DMS53 (cell line): ENCODE data around the gene ELN.
A peak's percentile ranks its signal among the peaks of the same experiment; 100 is the strongest.
"Not testable (repeated sequence)": the region's sequence is repeated elsewhere in the genome, so short reads cannot be mapped to it uniquely, and the experiment has no call there.

Source experiments
- DNase-seq: peaks from one replicate; lab custom pipeline; 2025; lab: John Stamatoyannopoulos, UW

The ELN gene

DNA sequence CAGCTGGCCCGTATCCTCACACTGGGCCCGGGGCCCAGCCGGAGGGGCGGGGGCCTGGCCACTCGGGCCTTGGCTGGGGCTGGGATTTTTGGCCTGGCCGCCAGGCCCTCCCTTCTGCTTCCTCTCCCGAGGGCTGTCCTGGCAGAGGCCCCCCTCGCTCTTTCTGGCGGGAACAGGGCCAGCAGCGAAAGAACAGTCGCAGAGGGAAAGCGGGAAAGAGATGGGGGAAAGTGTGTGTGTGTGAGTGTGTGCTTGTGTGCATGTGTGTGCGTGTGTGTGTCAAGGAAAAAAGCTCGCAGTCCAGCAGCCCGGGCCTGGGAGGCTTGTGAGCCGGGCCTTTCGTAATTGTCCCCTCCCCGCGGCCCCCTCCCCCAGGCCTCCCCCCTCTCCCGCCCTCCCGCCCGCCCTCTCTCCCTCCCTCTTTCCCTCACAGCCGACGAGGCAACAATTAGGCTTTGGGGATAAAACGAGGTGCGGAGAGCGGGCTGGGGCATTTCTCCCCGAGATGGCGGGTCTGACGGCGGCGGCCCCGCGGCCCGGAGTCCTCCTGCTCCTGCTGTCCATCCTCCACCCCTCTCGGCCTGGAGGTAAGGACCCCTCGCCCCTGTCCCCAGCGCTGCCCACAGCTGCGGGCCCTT lies at the start of gene ELN:
ELN (plus strand) TSS at position 491 of the 638 bp plus-strand sequence; CDS start at position 506, 15 bp downstream.
- peak; percentile 52 for DNase-seq

DNA sequence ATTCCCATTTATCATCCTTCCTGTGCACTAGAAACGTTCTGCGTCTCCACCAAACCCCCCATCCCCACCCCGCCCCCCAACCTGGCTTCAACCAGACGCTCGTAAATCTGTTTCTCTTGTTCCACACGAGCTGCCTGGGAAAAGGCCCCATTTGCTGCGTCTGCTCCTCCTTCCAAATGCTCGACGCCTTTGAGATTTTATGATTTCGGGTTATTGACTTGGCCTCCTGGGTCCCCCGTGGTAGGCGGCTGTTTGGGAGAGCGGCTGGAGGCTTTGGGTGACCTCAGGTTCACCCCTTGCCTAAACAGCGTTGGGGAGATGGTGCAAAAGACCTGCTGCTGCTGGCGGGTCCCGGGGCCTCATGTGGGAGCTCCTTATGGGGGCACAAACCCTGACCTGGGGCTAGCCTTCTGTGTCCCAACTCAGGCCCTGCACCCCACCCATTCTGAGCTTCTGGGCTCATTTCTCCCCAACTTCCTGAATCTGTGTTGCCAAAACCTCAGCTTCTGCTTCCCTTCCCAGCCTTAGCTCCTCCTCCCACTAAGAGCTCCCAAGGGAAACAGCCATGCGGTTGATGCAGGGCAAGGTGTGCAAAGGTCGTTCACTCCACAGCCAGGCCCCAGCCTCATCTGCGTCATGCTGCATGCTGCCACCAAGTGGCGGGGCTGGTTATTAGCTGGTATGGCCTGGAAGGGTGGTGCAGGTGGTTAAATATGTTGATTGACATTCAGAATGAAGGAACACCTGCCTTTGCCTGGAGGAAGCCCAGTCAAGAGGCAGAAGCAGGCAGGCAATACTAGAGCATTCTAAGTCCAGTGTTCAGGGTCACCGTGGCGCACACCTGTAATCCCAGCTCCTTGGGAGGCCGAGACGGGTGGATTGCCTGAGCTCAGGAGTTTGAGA lies 49.1 kb upstream of the ELN start:
- peak; percentile 99 for DNase-seq

DNA sequence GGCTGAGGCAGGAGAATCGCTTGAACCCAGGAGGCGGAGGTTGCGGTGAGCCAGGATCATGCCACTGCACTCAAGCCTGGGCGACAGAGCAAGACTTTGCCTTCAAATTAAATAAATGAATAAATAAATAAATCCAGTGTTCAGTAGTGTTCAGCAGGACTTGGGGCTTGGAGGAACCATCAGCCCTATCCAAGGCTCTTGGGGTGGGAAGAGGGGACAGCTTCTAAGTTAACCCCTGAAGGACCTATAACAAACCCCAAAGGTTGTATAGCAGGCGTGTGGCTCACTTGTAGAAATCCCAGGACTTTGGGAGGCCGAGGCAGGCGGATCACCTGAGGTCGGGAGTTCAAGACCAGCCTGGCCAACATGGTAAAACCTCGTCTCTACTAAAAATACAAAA lies 48.3 kb upstream of the ELN start:
- DNase-seq = not testable (repeated sequence)

DNA sequence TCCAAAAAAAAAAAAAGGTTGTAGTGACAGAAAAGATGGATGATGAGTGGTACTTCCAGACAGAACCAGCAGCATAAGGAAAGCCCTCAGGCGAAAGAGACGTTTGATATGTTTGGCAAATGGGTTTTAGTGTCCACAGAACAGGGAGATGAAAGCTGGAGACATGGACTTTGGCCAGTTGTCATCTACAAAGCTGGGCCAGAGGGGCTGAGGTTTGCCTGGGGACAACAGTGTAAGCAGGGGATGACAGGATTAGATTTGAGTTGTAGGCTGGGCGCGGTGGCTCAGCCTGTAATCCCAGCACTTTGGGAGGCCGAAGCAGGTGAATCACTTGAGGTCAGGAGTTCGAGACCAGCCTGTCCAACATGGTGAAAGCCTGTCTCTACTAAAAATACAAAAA lies 47.8 kb upstream of the ELN start:
- no peak for DNase-seq

DNA sequence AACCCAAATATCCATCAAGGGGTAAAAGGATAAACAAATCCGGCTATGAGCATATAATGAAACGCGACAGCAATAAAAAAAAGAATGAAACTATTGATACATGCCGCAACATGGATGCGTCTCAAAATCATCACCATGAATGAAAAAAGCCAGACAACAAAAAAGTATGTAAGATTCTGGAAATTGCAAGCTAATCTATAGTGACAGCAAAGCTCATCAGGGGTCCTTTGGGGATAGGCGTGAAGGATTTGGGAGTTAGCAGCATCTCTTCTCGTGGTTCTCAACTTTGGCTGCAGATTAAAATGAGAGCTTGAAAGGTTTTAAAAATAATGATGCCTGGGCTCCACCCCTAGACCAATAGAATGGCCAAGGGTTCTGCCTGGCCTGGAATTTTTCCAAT lies 46.0 kb upstream of the ELN start:
- DNase-seq = no peak

DNA sequence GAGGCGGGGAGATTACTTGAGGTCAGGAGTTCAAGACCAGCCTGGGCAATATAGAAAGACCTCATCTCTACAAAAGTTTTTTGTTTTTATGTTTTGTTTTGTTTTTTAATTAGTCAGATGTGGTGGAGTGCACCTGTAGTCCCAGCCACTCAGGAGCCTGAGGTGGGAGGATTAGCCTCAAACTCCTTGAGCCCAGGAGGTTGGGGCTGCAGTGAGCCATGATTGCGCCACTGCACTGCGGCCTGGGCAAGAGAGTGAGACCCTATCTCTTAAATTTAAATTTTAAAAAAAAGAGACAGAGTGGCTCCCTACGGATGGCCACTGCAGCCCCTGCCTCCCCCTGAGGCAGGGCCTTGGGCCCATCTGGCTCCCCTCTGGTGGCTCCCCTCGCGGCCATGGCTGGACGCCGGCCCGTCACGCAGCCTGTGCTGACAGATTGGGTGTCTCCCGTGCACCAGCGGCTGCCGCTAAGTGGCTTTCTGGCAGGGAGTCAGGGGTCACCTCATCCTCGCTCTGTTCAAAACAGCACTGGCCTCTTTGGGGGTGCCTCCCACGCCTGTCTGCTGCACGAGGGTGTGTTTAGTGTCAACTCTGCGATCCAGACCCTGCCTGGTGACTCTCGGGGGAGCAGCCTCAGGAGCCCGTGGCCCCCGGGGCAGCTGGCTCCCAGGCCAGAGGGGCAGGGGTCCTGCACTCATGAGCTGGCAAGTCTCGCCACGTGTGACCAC lies 44.4 kb upstream of the ELN start:
- DNase-seq = no peak

DNA sequence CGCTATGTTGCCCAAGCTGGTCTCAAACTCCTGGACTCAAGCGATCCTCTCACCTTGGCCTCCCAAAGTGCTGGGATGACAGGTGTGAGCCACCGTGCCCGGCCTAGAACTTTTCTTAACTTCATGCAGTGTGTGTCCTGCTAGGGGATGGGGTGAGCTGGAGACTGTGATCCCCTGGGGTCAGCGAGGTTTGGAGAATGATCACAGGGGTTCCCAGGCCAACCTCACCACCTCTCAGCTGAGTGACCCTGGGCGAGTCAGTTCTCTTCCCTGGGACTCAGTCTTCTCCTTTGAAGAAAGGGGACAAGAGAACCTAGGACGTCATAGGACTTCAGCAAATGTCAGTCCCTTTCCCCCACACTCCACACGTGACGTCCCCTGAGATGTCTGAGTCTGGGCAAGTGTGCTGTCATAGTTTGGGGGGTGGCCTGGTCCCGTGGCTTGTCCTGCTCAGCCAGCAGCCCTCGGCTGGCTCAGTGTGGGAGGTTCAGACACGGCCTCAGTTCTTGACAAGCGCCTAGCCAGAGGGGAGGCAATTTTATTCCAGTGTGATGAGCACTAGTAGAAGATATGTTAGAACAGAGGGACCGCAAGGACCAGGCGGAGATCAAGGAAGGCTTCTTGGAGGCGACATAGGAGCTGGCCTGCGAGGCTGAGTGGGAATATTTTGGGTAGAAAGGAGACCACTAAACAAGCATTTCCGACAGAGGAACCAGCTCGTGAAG lies 43.3 kb upstream of the ELN start:
- DNase-seq = no peak

DNA sequence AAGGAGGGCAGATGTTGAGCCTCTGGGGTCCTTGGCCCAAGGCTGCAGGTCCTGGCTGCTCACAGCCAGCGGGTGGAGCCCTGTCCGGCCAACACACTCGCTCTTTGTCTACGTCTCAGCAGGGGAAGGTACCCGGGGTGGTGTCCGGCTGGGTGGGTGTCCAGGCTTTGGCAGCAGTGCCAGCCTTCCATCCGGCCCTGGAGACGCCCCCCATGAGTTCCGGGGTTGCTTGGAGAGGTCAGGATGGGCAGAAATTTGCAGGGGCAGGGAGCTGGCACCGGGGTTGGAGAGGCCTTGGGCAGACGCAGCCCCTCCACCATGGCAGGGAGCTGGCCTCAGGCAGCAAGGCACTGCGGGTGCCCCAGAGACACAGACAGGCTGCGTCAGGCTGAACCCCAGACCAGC lies 42.2 kb upstream of the ELN start:
- DNase-seq = no peak

DNA sequence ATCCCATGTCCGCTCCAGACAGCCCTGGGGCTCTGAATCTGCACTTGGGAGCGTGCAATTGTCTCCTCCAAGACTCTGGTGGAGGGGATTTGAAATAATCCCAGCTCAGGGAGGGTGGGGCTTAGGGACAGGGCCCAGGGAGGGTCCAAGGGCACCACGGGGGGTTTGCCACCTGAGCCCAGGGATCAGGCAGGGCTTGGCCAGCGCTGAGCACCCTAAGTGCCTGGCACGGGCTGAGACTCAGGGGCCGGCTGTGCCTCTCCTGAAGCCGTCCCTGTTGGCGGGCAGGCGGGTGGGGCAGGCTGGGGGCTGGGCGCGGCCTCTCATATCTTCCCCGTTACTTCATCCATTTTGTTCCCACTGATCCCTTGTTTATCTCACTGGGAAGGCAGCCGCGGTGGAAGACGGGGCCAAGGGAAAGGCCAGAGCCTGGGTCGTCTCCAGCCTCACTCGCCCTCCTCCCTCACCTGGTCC lies 41.8 kb upstream of the ELN start:
- no peak for DNase-seq

DNA sequence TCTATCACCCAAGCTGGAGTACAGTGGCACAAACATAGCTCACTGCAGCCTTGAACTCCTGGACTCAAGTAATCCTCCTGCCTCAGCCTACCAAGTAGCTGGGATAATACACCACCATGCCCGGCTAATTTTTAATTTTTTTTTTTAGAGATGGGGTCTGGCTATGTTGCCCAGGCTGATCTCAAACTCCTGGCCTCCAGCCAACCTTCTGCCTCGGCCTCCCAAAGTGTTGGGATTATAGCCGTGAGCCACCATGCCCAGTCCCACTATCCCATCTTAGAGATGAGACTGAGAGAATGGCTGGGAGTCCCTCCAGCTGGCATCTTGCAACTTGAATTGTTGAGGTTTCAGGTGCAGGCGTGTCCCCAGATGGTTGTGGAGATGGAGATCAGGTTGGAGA lies 40.7 kb upstream of the ELN start:
- no peak for DNase-seq

DNA sequence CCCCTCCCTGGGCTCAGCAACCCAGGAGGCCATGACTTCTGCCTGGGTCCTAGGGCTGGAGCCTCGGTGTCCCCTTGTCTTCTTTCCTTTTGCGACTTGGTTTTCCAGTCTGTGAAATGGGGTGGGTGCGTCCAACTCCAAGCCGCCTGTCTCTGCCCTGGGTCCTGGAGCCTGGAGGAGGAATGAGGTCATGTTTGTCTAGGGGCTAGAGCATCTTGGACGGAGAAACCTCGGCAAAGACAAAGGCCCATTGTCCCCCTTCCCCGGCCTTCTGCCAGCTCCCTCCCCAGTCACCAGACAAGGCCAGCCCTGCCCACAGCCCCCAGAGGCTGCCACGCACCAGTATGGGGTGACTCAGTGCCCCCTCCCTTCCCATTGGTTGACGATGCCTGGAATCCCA lies 39.8 kb upstream of the ELN start:
- DNase-seq = no peak

DNA sequence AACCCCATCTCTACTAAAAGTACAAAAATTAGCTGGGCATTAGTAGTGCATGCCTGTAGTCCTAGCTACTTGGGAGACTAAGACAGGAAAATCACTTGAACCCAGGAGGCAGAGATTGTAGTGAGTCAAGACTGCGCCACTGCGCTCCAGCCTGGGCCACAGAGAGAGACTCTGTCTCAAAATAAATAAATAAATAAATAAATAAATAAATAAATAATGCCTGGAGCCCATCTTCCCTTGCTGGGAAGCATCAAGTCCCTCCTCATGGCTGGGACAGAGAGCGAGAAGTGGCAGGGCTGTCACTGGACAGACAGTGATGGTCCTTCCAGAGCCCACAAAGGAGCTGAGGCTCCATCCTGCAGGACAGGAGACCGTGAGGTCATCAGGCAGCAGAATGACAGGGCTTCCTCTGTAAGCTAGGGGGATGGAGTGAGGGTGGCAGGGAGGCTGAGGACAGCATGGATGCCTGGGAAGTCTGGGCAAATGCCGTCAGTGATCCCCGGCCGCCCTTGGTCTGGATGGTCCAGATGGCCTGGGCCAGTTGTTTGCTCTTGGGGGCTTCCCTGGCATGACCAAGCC lies 36.4 kb upstream of the ELN start:
- no peak for DNase-seq

DNA sequence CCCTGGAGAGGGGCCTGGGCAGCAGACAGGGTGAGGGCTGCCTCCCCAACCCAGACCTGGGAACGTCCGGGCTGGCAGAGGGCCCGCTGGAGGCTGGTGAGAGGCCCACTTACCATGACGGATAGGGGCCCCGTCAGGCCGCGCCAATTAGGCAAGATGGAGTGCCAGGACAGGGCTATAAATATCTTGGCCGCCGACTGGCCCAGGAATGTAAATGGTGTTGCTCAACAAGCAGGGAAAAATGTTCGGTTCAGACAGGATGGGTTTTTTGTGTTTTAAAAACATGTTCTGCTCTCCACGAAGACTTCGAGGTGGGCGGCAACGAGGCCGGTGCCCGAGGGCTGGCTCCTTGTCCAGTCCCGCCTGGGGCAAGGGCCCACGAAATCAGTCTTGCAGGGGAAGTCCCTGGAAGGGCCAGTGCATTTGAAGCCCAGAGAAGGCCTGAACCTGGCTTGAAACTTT lies 35.8 kb upstream of the ELN start:
- DNase-seq = no peak

DNA sequence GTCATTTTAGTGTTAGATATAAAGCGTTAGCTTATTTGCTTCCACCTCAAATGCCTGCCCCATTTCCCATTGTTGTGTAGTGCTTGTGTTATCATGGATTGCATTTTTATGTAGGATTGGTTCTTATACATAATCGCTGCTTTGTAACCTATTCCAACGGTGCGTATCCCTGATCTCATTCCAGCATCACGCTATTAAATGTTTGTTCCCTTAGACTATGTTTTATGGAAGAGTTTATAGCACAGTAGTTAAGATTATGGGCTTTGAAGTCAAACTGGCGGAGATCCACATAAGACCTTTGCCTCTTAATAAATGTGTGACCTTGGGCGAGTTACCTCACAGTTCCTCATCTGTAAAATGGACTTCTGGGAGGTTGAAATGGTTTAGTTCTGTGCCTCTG lies 34.0 kb upstream of the ELN start:
- no peak for DNase-seq

DNA sequence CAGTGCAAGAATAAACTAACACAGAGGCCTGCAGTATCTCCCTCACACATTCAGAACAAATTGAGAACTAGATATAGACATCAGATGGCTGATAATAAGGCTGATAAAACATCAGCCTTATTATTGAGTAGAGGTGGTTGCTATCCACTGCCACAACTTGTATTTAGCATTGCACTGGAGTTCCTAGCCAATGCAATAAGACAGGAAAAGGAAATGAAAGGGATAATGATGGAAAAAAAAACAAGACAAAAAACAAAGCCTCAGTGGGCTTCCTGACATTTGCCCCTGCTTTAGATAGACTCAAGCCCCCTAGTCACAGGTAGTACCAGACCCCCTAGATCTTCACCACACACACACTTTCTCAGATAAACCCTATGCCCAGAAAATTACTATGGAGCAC lies 33.2 kb upstream of the ELN start:
- no peak for DNase-seq

DNA sequence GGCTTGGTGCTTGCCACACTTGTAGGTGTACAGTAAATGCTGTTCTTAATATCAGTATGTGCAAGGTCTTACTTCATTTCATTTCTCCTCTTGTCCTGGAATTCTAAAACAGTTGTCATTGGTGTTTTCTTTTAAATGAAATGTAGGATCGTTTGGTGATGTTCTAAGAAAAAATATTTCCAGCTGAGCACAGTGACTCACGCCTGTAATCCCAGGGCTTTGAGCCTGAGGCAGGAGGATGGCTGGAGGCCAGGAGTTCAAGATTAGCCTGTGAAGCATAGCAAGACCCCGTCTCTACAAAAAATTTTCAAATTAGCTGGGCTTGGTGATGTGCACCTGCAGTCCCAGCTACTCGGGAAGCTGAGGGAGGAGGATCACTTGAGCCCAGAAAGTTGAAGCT lies 32.6 kb upstream of the ELN start:
- no peak for DNase-seq

DNA sequence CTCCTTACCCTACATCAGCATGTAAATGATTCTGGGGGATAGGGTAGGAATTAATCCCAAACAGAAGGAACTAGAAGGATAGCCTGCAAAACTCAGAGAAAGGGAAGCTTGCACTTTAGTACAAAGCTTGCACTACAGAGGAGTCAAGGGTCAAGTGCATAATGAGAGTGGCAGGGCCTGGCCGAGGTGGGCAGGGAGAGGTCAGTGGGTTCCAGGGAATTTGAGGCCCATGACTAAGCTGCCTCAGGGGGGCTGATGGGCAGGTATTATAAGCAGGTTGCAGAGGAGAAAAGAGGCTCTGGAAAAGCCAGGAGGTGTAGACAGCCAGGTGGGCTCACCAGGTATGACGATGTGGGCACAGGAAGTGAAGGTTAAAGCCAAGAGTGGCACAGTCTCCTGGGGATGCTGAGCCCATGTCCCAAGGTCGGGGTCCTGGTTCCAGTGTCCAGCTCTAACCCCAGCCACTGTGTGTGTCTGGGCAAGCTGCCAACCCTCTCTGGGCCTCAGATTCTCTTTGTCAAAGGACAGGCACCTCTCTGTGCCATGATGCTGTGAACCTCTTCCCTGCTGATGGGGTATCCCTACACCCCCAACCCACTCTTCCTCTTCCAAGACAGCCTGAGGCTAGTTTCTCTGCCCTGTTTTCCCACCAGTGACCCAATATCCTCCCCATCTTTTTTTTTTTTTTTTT lies 32.0 kb upstream of the ELN start:
- DNase-seq = no peak

DNA sequence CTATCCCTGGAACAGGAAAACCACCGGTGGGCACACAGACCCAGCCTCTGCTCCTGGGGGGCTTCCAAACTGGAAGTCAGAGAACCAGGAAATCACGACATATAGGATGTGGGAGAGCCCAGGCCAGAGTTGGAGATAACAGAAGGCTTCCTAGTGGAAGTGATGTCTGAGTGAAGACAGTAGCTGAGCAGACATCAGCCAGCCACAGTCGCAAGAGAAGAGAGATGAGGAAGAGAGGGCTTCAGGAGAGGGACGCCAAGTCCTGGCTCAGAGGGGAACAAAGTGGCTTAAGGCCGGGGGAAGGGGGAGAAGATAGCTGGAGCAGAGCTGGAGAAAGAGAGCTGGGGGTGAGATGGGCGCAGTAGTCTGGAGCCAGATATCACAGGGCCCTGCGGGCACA lies 30.9 kb upstream of the ELN start:
- DNase-seq = no peak

DNA sequence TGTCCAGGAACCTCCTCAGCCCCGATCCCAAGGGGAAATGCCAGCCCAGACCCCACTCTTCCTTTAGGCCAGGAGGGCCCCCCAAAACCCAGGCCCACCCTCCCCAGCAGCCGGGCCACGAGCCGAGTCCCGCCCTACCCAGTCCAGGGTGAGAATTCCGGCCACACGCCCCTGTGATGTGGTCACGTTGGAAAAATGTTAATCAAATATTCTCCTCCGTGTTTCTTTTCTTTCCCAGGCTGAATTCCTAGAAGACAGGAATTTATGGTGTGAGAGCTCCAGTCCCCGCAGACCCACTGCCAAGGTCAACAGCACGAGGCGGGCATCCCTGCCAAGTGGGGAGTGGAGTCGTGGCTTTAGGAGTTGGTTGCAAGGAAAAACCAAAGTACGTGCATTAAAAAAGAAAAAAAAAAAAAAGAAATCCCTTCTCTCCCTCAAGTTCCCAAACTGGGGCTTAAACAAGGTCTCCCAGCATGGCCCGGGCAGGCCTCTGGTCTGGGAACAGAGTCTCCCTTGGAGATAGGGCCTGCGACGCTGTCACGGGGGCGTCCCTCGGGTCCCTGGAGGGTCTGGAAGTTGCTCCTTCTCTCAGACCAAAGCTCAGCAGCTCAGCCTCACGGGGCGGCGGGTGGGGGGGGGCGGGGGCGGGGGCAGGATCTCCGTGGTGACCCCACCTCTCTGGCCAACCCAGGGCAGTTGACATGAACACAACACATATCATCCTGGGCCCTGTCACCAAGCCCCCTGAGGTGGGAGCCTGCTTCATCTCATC lies 28.1 kb upstream of the ELN start:
- no peak for DNase-seq

DNA sequence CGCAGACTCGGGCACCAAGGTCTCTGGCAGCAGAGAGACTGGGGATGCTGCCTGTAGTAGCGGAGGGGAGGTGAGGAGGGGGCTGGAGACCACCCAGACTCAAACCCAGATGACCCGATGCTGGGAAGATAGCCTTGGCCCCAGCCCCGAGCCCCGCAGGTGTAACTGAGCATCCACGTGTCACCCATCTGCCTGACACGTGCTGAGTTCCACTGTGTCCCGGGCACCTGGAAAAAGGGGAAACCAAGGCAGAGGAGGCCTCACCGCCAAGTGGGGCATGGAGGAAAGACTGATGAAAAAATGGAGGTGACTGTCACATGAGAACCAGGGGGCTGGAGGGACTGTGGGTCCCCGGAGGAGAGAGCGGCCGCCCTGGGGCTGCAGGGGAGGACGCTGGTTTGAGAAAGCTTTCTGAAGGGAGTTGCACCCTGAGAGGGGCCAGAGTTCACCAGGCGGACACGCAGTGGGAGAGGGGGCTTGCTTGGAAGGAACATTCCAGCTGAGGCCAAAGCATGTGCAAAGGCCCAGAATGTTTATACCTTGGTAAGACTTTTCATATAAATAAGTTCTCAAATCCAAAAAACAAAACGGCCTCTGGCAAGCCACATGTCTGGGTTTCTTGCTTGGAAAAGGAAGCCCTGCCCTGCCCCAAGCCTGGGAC lies 27.4 kb upstream of the ELN start:
- DNase-seq = no peak
